A172 (cell line): ENCODE results near the gene TMEM74B. TPM values are rescaled to one million over a fixed set of nuclear protein-coding genes. Genes with fewer than 3 reads are reported as not detected.

Source experiments
- DNase-seq: peaks from one replicate; pipeline ENCODE4 v3.0.0-alpha.2; 2015; ENCODE audit warnings: low spot score
- total RNA-seq: library from RNA; depleted of rRNA; stranded (reverse); fragments of >200 nt; shearing (Covaris generic); gene quantifications from 2 replicates; pipeline ENCODE4 v1.2.3, GENCODE V29; 2014

TMEM74B gene
- total RNA-seq, 1 experiment from 2014 or later, result 0.67 TPM

GRCh38 chr20:1205802-1206201 lies 21.0 kb upstream of the TMEM74B start:
- DNase-seq, result no peak

- DNase-seq, result no peak
These were observed 19.8 kb upstream of the TMEM74B start for GRCh38 chr20:1204576-1204975.

GRCh38 chr20:1204113-1204512 lies 19.3 kb upstream of the TMEM74B start:
- DNase-seq, result no peak

GRCh38 chr20:1203630-1204029 lies 18.8 kb upstream of the TMEM74B start:
- DNase-seq, result no peak

DNA sequence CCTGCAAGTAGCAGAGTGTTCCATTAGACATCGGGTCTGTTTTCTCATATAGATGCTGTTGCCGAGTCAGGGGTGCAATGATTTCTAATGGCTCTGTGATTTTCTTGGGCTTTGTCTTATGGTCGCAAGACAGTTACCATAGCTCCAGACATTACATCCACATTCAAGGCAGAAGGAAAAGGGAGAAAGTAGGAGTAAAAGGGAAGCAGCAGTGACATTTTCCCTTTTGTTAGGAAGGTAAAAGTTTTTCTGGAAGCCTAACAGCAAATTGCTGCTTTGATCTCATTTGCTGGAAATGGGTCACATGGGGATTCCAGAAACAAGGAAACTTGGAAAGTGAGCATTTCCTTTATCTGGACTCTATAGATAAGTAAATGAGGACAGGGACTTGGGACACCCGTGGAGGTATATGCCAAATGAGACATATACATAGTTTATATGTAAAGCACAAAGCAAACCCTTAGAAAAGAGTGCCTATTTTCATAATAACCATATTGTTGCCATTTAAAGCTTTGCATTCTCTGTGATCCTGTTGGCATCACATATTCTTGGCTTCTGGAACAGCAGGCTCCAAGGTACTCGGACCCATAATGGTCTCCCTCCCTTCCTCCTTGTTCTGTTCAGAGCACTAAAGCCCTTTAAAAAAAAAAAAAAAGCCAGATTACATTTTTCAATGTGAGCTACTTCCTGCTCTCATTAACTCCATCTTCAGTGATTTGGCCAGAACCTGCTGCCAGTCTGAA lies 18.2 kb upstream of the TMEM74B start, which contains the start of gene C20orf202:
Gene C20orf202, plus strand, starts transcription at position 693 of the 743 bp plus-strand sequence. CDS start 132 bp downstream, outside the sequence.
- DNase-seq, result no peak

GRCh38 chr20:1199964-1200363 lies 15.2 kb upstream of the TMEM74B start:
- no peak for DNase-seq

DNA sequence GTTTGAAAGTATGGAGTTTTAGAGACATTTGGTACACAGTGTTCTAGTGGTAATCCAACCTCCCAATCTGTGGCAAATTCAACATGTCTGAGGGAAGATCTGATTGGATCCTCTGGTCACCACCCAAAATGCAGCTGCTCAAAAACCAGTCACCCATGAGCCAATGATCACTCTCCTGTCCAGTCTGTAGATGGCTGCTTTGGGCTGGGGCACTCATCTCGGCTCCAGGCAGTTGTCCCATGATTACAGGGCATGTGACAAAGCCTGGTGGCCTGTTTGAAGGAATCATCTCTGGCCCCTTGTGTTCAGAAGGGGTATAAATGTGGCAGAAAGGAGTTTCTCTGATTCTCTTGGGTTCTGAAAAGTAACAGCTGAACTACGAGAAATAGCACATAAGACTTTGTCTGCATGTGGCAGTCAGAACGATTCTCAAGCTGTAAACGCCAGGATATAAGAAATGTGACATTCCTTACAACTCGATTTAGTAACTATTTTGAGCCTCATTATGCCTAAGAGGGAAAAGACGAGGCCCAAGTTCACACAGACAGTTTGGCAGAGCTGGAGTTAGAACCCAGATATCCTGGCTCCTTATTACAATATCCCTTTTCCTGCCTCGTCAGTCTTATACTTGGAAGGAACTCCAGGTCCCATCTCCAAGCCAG lies 14.6 kb upstream of the TMEM74B start:
- DNase-seq, result no peak

GRCh38 chr20:1198751-1199150 lies 14.0 kb upstream of the TMEM74B start:
- no peak for DNase-seq

- DNase-seq, result no peak
These were observed 13.0 kb upstream of the TMEM74B start for GRCh38 chr20:1197801-1198200.

GRCh38 chr20:1196634-1197033 lies 11.9 kb upstream of the TMEM74B start:
- no peak for DNase-seq

DNA sequence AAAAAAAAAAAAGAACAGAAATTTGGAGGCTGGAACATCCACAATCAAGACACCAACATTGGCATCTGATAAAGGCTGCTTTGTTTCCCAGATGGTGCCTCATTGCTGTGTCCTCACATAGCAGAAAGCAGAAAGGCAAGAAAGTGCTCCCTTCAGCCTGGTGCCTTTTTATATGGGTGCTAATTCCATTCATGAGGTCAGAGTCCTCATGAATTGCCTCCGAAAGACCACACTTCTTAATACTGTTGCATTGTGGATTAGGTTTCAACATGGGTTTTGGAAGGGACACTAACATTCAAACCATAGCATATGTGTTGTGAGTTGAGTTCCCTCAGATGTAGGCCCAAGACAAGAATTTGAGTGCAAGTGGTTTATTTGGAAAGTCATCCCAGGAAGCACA lies 10.4 kb upstream of the TMEM74B start:
- DNase-seq, result no peak

- no peak for DNase-seq
These were observed 6.5 kb upstream of the TMEM74B start for GRCh38 chr20:1191299-1191698.

DNA sequence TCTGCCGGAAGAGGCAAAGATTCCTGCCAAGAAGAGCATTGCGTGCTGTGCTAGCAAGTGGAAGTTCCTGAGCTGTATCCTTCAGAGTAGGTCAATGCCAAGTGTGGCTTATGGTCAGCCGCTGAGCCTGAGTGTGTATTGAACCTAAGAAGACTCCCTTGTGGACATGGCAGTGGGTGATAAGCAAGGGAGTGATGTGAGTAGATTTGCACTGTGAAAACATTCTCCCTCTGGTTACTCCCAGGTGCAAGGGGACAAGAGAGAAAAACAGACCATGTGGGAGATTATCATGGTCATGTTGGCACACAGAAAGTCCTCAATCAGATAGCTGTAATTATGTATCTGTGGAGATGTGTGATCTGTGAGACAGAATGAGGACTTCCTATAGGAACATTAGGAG lies 6.1 kb upstream of the TMEM74B start:
- DNase-seq, result no peak

GRCh38 chr20:1189827-1190226 lies 5.0 kb upstream of the TMEM74B start:
- DNase-seq, result no peak

DNA sequence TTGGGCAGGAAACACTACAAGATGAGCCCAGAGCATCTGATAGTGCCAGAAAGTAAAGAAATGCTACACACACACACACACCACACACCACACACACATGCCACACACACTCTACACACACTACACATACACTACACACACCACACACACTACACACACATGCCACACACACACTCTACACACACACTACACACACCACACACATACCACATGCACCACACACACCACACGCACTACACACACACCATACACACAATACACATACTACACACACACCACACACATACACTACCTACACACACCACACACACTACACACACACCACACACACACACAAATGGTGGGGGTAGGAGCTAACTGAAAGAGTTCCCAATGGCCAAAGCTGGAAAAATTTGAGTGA lies 3.6 kb upstream of the TMEM74B start:
- DNase-seq, result no peak

DNA sequence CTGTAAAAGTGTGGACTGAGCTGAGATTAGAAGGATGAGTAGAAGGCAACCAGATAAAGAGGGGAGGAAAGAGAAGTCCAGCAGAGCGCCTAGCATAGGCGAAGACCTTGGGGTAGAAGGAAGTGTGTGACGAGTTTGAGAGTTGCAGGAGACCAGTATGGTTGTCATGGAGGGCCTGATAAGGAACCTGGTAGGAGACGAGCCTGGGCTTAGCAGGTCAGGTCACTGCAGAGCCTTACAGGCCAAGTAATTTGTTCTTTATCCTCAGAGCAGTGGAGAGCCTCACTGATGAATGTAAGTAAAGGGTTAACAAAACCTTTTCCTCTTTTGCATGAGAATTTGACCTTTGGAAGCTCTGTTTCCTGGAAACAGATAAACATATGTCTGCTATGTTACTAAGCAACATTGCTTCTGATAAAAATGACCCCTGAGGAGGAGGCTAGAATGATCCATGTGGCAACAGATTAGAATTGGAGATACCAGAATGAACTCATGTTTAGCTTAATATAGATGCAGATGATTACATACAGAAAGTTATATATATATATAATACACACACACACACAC lies 2.9 kb upstream of the TMEM74B start:
- DNase-seq, result no peak

DNA sequence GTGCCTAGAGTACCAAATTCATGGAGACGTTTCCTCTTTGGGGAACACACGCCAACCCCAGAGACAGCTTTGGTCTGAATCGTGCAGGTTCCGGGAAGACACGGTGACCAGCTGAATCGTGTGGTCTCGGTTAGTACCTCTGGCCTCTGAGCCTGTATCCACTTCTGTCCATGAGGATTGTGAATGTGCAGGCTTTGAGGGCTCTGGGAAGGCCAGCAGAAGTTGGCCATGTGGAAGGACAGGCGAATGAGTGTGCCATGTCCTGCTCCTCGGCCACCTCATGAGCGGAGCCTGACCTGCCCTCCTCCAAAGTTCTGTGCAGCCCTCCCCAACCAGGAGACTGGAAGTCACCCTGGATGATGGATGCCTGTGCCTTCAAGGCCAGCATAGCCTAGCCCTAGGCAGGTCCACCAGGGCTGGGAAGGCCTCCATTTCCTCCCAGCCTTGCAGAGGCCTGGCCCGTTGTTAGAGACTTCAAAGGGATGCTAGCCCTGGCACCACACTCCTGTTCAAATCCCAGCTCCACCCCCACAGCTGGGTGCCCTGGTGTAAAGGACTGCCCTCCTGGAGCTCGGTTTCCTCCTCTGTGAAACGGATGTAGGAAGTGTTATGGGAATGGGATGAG lies 1.7 kb upstream of the TMEM74B start:
- no peak for DNase-seq

- peak; percentile 33 for DNase-seq
These were observed 1.1 kb upstream of the TMEM74B start for GRCh38 chr20:1185790-1186334.

DNA sequence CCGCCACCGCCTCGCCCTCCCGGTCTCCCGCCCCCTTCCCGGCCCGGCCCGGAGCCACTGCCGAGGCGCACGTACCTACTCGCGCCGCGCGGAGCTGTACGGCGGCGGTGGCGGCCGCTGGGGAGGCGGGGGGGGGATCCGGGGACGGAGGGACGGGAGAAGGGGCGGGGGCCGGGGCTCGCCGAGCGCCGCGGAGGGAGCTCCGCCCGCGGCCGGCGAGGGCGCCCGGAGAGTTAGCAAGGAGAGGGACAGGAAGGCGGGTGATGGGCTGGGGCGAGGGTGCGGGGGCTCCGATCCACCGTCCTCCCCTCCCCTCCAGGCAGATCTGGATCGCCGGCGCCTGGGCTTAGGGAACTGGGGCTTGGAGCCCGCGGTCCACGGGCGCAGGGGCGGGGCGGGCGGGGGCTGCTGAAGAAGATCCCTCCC lies 548 bp upstream of the TMEM74B start:
- DNase-seq, result no peak

GRCh38 chr20:1184260-1184637 lies 532 bp downstream of the TMEM74B start:
- DNase-seq, result no peak

DNA sequence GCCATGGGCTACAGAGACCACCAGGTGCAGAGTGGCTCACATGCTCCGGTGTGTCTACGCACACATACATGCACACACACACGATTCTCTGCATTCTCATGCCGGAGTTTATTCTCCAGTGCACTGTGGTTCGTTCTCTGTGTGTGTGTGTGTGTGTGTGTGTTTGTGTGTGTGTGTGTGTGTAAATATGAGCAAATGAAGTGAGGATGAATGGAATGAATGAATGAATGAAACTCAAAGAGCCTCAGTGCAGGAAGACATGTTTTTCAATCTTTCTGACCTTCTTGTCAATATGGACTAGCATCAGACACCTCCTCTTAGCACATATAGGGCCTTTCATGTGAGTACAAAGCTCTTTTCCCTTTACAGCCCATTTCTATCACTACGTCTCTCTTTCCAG lies 1.6 kb downstream of the TMEM74B start:
- no peak for DNase-seq

DNA sequence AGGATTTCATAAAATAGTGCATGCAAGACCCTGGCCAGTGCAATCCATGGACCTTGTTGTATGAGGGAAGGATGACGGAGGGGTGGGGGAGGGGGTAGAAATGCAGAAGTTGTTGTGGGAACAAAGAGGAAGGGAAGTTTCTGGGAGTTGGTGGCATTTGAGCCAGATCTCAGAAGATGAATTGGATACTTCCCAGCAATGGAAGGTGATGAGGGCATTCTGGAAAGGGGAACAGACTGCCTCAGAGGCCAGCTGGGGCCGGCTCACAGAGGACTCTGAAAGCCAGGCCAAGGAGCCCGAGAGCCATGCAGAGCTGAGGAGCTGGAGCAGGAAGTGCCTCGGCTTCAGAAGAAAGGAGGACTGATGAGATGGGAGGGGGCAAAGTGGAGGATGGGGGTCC lies 2.7 kb downstream of the TMEM74B start:
- DNase-seq, result no peak
